Measurements from ENCODE around the gene AFMID.

The AFMID gene

GRCh38 chr17:78256707-78257591, 69.8 kb downstream of the AFMID start:
- DNase-seq, result no peak
